ENCODE data around the gene PLSCR3.

GRCh38 chr17:7355053-7355452 lies 39.3 kb downstream of the PLSCR3 start, which contains the start of gene TMEM95:
- TF ChIP-seq CTCF (conservative IDR thresholded peaks at IDR 0.05; ENCODE audit: low read length) (no peak), EZH2phosphoT487 (IDR thresholded peaks at IDR 0.05; ENCODE audit: borderline replicate concordance) (no peak)

All from Loucy (cell line).